Right lobe of liver (tissue), 4 donors: Measurements from ENCODE around the gene OGFOD3.

Experiments
- POLR2A ChIP-seq: fragments of 450-650 bp; IDR thresholded peaks from one replicate; pipeline ENCODE4 v1.6.1; 2017; ENCODE audit warnings: antibody characterized with exemption, mild to moderate bottlenecking
- TF ChIP-seq, protein P1 (sequence below), 4 donors: fragments of 200-600 bp in 3 of 4; fragments of 450-650 bp in 1 of 4; IDR thresholded peaks; one replicate each; pipeline versions ENCODE4 v1.5.1 to v1.8.0; 2016 to 2022; ENCODE audit warnings: antibody characterized with exemption in 4 of 4, mild to moderate bottlenecking in 2 of 4
- donor health status: DM: no; HTN: no; CAD: no.
- donor health status: DM: no; HTN: no; CAD: no.
- donor health status: DM: no; HTN: yes; CAD: no.

DNA sequence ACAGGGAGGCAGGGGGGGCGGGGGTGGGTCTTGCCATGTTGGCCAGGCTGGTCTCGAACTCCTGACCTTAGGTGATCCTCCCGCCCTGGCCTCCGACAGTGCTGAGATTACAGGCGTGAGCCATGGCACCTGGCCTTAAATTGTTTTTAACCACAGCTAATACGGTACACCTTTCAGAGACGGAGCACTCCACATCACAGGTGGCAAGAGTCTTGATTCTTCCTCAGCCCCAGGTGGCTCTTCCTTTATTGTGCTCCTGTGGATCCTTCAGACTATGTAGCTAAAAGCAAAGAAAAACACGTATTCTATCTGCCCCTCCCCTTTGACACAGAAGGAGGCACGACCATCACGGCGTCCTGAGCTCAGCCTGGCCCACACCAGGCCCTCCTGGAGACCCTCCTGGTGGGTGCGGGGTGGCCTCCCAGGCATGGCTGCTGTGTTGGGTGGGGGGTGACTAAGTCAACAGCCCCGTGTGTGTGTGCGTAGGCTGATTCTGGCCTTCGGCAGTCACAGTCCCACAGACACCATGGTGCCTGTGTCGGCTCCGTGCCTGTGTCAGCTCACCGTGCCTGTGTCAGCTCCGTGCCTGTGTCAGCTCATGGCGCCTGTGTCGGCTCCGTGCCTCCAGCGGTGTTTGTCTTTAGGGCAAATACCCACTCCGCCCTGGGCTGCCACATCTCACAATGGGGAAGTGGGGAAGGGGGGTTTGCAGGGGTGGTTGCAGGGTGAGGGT is 74.0 kb downstream of the OGFOD3 start:
- TF ChIP-seq, protein P1, sequence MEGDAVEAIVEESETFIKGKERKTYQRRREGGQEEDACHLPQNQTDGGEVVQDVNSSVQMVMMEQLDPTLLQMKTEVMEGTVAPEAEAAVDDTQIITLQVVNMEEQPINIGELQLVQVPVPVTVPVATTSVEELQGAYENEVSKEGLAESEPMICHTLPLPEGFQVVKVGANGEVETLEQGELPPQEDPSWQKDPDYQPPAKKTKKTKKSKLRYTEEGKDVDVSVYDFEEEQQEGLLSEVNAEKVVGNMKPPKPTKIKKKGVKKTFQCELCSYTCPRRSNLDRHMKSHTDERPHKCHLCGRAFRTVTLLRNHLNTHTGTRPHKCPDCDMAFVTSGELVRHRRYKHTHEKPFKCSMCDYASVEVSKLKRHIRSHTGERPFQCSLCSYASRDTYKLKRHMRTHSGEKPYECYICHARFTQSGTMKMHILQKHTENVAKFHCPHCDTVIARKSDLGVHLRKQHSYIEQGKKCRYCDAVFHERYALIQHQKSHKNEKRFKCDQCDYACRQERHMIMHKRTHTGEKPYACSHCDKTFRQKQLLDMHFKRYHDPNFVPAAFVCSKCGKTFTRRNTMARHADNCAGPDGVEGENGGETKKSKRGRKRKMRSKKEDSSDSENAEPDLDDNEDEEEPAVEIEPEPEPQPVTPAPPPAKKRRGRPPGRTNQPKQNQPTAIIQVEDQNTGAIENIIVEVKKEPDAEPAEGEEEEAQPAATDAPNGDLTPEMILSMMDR (IDR thresholded peaks at IDR 0.05) = no peak
- no peak for TF ChIP-seq POLR2A
